ENCODE data around the gene ATP8B4.

Gene ATP8B4

GRCh38 chr15:50024281-50024680, 94.8 kb downstream of the ATP8B4 start:
- no peaks in the 10 kb centered on the region for H3K36me3 ChIP-seq (ENCODE audit: low read length)
- no peak for TF ChIP-seq CTCF (IDR thresholded peaks at IDR 0.05; ENCODE audit: insufficient read depth, low read length, poor library complexity, severe bottlenecking)
- no peak for TF ChIP-seq EZH2phosphoT487 (conservative IDR thresholded peaks at IDR 0.05; ENCODE audit: low read length)
- H3K9ac ChIP-seq (ENCODE audit: low read length), result no peak overlapping the region
- H2AFZ ChIP-seq (ENCODE audit: low read depth, low read length, severe bottlenecking), result no peak overlapping the region
- H4K20me1 ChIP-seq (ENCODE audit: low read depth, low read length), result no peaks in the 10 kb centered on the region
- no peaks in the 10 kb centered on the region for H3F3A ChIP-seq (ENCODE audit: insufficient read depth)
- no peaks in the 10 kb centered on the region for H3K9me2 ChIP-seq (replicated peaks; ENCODE audit: insufficient read depth, low read length)
- H3K9me3 ChIP-seq (ENCODE audit: insufficient read depth, low read length), result no peaks in the 10 kb centered on the region
- no peak overlapping the region for H3K27ac ChIP-seq (ENCODE audit: low read depth, low read length)
- H3K79me2 ChIP-seq (ENCODE audit: insufficient read depth, low read length), result no peaks in the 10 kb centered on the region
- H3K4me2 ChIP-seq (ENCODE audit: low read depth, low read length, poor library complexity, severe bottlenecking), result no peak overlapping the region
- no peak overlapping the region for H3K4me3 ChIP-seq (ENCODE audit: insufficient read depth, low read length, poor library complexity, severe bottlenecking)
- no peaks in the 10 kb centered on the region for H3K27me3 ChIP-seq (ENCODE audit: low read length)

- Histone ChIP-seq H3K27ac (ENCODE audit: low read depth, low read length) (no peak overlapping the region), H3K27me3 (ENCODE audit: low read length) (no peaks in the 10 kb centered on the region; the same call in 1 of the 2 replicates), H4K20me1 (ENCODE audit: low read depth, low read length) (no peaks in the 10 kb centered on the region), H3K9me2 (replicated peaks; ENCODE audit: insufficient read depth, low read length) (no peaks in the 10 kb centered on the region), H3F3A (ENCODE audit: insufficient read depth) (no peaks in the 10 kb centered on the region), H3K4me2 (ENCODE audit: low read depth, low read length, poor library complexity, severe bottlenecking) (no peak overlapping the region), H3K4me3 (ENCODE audit: insufficient read depth, low read length, poor library complexity, severe bottlenecking) (no peak overlapping the region), H3K36me3 (ENCODE audit: low read length) (no peaks in the 10 kb centered on the region), H3K9me3 (ENCODE audit: insufficient read depth, low read length) (no peaks in the 10 kb centered on the region), H3K9ac (ENCODE audit: low read length) (no peak overlapping the region), H3K79me2 (ENCODE audit: insufficient read depth, low read length) (no peaks in the 10 kb centered on the region), H2AFZ (ENCODE audit: low read depth, low read length, severe bottlenecking) (no peak overlapping the region)
- no peak for TF ChIP-seq CTCF (IDR thresholded peaks at IDR 0.05; ENCODE audit: insufficient read depth, low read length, poor library complexity, severe bottlenecking)
- no peak for TF ChIP-seq EZH2phosphoT487 (conservative IDR thresholded peaks at IDR 0.05; ENCODE audit: low read length)
Observed at GRCh38 chr15:50018491-50018890, 100.5 kb downstream of the ATP8B4 start.

- no peak for TF ChIP-seq EZH2phosphoT487 (conservative IDR thresholded peaks at IDR 0.05; ENCODE audit: low read length)
- Histone ChIP-seq H3K9ac (ENCODE audit: low read length) (no peak overlapping the region), H3F3A (ENCODE audit: insufficient read depth) (no peaks in the 10 kb centered on the region), H3K27me3 (ENCODE audit: low read length) (no peaks in the 10 kb centered on the region; the same call in 1 of the 2 replicates), H3K36me3 (ENCODE audit: low read length) (no peaks in the 10 kb centered on the region), H3K79me2 (ENCODE audit: insufficient read depth, low read length) (no peaks in the 10 kb centered on the region), H3K4me3 (ENCODE audit: insufficient read depth, low read length, poor library complexity, severe bottlenecking) (no peak overlapping the region), H2AFZ (ENCODE audit: low read depth, low read length, severe bottlenecking) (no peak overlapping the region), H3K27ac (ENCODE audit: low read depth, low read length) (no peak overlapping the region), H3K9me3 (ENCODE audit: insufficient read depth, low read length) (no peaks in the 10 kb centered on the region), H4K20me1 (ENCODE audit: low read depth, low read length) (no peaks in the 10 kb centered on the region), H3K9me2 (replicated peaks; ENCODE audit: insufficient read depth, low read length) (no peaks in the 10 kb centered on the region), H3K4me2 (ENCODE audit: low read depth, low read length, poor library complexity, severe bottlenecking) (no peak overlapping the region)
Observed at GRCh38 chr15:50017522-50017921, 101.5 kb downstream of the ATP8B4 start.

- H3F3A ChIP-seq (ENCODE audit: insufficient read depth), result no peaks in the 10 kb centered on the region
- no peak overlapping the region for H3K4me2 ChIP-seq (ENCODE audit: low read depth, low read length, poor library complexity, severe bottlenecking)
- H3K27ac ChIP-seq (ENCODE audit: low read depth, low read length), result no peak overlapping the region
- no peaks in the 10 kb centered on the region for H3K79me2 ChIP-seq (ENCODE audit: insufficient read depth, low read length)
- H4K20me1 ChIP-seq (ENCODE audit: low read depth, low read length), result no peaks in the 10 kb centered on the region
- H3K36me3 ChIP-seq (ENCODE audit: low read length), result no peaks in the 10 kb centered on the region
- H3K27me3 ChIP-seq (ENCODE audit: low read length), result no peaks in the 10 kb centered on the region; the same call in 1 of the 2 replicates
- H2AFZ ChIP-seq (ENCODE audit: low read depth, low read length, severe bottlenecking), result no peak overlapping the region
- no peaks in the 10 kb centered on the region for H3K9me3 ChIP-seq (ENCODE audit: insufficient read depth, low read length)
- no peaks in the 10 kb centered on the region for H3K9me2 ChIP-seq (replicated peaks; ENCODE audit: insufficient read depth, low read length)
- TF ChIP-seq EZH2phosphoT487 (conservative IDR thresholded peaks at IDR 0.05; ENCODE audit: low read length) (no peak), CTCF (IDR thresholded peaks at IDR 0.05; ENCODE audit: insufficient read depth, low read length, poor library complexity, severe bottlenecking) (no peak)
- H3K4me3 ChIP-seq (ENCODE audit: insufficient read depth, low read length, poor library complexity, severe bottlenecking), result no peak overlapping the region
- no peak overlapping the region for H3K9ac ChIP-seq (ENCODE audit: low read length)
Observed at GRCh38 chr15:50016951-50017350, 102.1 kb downstream of the ATP8B4 start.

Data from SU-DHL-6 (cell line).